HEK293 (cell line): ENCODE results near the gene EMILIN1.

Experiments
- CTCF ChIA-PET: fragments of 350-600 bp; formaldehyde crosslinking; extraction: SDS; loops from one replicate; lab custom pipeline; 2021; ENCODE audit warnings: antibody characterized with exemption; lab: Yijun Ruan, JAX
- POLR2A ChIA-PET: fragments of 300-600 bp; formaldehyde crosslinking; extraction: SDS; loops from one replicate; lab custom pipeline; 2020; ENCODE audit warnings: antibody characterized with exemption, inconsistent platforms; lab: Yijun Ruan, JAX
- H3K27ac ChIP-seq: fragments of 200-500 bp; sonication (Bioruptor generic); 2 replicates; pipeline ENCODE4 v1.5.1; 2014; ENCODE audit warnings: low read depth, low read length, control low read depth, inconsistent platforms; ENCODE audit errors: extremely low read depth
- H3K36me3 ChIP-seq, 2 experiments: fragments of 200-500 bp in 1 of 2; sonication (Bioruptor generic) in 1 of 2; 1 replicate in 1 of 2; 2 replicates in 1 of 2; pipeline ENCODE4 v1.5.1; 2014 to 2017; ENCODE audit warnings: inconsistent platforms in 2 of 2, low read length in 2 of 2; ENCODE audit not compliant: control insufficient read depth in 2 of 2, insufficient read depth in 1 of 2
- H3K4me1 ChIP-seq: fragments of 200-500 bp; sonication (Bioruptor generic); 2 replicates; pipeline ENCODE4 v1.5.1; 2014; ENCODE audit warnings: mild to moderate bottlenecking, low read length, inconsistent platforms; ENCODE audit not compliant: control insufficient read depth, insufficient read depth
- H3K4me3 ChIP-seq: 2 replicates; pipeline ENCODE4 v1.5.1; 2011; ENCODE audit warnings: low read depth, mild to moderate bottlenecking, control low read depth, low read length, moderate library complexity
- H3K9me3 ChIP-seq: fragments of 200-500 bp; sonication (Bioruptor generic); 2 replicates; pipeline ENCODE4 v1.5.1; 2014; ENCODE audit warnings: low read depth, low read length, inconsistent platforms; ENCODE audit not compliant: control insufficient read depth, insufficient read depth
- GLIS2 ChIP-seq: fragments of 450-650 bp; formaldehyde crosslinking; IDR thresholded peaks from 2 replicates; pipeline ENCODE4 v1.5.1; 2016; ENCODE audit warnings: missing biosample characterization, missing genetic modification characterization
- PATZ1 ChIP-seq: fragments of 450-650 bp; formaldehyde crosslinking; IDR thresholded peaks from 2 replicates; pipeline ENCODE4 v1.5.1; 2016; ENCODE audit warnings: missing biosample characterization, missing genetic modification characterization
- PBX3 ChIP-seq: sonication (generic); formaldehyde crosslinking; IDR thresholded peaks from 2 replicates; pipeline ENCODE4 v1.8.1; 2022; ENCODE audit warnings: mild to moderate bottlenecking, moderate library complexity, missing genetic modification reagents
- PRDM1 ChIP-seq: fragments of 450-650 bp; formaldehyde crosslinking; IDR thresholded peaks from 2 replicates; pipeline ENCODE4; 2016; ENCODE audit warnings: missing biosample characterization, missing genetic modification characterization
- SCRT2 ChIP-seq: fragments of 450-650 bp; formaldehyde crosslinking; IDR thresholded peaks from 2 replicates; pipeline ENCODE4 v1.5.1; 2016; ENCODE audit warnings: missing biosample characterization, missing genetic modification characterization
- SP2 ChIP-seq: fragments of 450-650 bp; formaldehyde crosslinking; IDR thresholded peaks from 2 replicates; pipeline ENCODE4 v1.5.1; 2016; ENCODE audit warnings: missing biosample characterization, missing genetic modification characterization
- ZBTB17 ChIP-seq: fragments of 450-650 bp; formaldehyde crosslinking; IDR thresholded peaks from 2 replicates; pipeline ENCODE4 v1.5.1; 2016; ENCODE audit warnings: missing biosample characterization, missing genetic modification characterization
- ZBTB20 ChIP-seq: fragments of 450-650 bp; formaldehyde crosslinking; IDR thresholded peaks from 2 replicates; pipeline ENCODE4 v1.5.1; 2016; ENCODE audit warnings: missing biosample characterization, missing genetic modification characterization
- ZNF133 ChIP-seq: fragments of 450-650 bp; formaldehyde crosslinking; IDR thresholded peaks from 2 replicates; pipeline ENCODE4 v1.5.1; 2016; ENCODE audit warnings: missing biosample characterization, missing genetic modification characterization
- ZNF138 ChIP-seq: fragments of 450-650 bp; formaldehyde crosslinking; IDR thresholded peaks from 2 replicates; pipeline ENCODE4 v1.5.1; 2016; ENCODE audit warnings: missing biosample characterization, missing genetic modification characterization, borderline replicate concordance
- ZNF146 ChIP-seq: fragments of 450-650 bp; formaldehyde crosslinking; IDR thresholded peaks from 2 replicates; pipeline ENCODE4 v1.5.1; 2016; ENCODE audit warnings: missing biosample characterization, missing genetic modification characterization
- ZNF19 ChIP-seq: fragments of 450-650 bp; formaldehyde crosslinking; IDR thresholded peaks from 2 replicates; pipeline ENCODE4; 2016; ENCODE audit warnings: missing biosample characterization, missing genetic modification characterization, low read depth
- ZNF24 ChIP-seq: fragments of 450-650 bp; formaldehyde crosslinking; IDR thresholded peaks from 2 replicates; pipeline ENCODE4 v1.5.1; 2016; ENCODE audit warnings: missing biosample characterization, missing genetic modification characterization
- ZNF280D ChIP-seq: fragments of 450-650 bp; formaldehyde crosslinking; IDR thresholded peaks from 2 replicates; pipeline ENCODE4 v1.5.1; 2016; ENCODE audit warnings: missing biosample characterization, missing genetic modification characterization
- ZNF350 ChIP-seq: fragments of 450-650 bp; formaldehyde crosslinking; IDR thresholded peaks from 2 replicates; pipeline ENCODE4 v1.5.0; 2017; ENCODE audit warnings: missing biosample characterization, mild to moderate bottlenecking, missing genetic modification characterization
- ZNF423 ChIP-seq: fragments of 450-650 bp; formaldehyde crosslinking; IDR thresholded peaks from 2 replicates; pipeline ENCODE4 v1.5.1; 2016; ENCODE audit warnings: missing biosample characterization, missing genetic modification characterization
- ZNF473 ChIP-seq: fragments of 450-650 bp; formaldehyde crosslinking; IDR thresholded peaks from 2 replicates; pipeline ENCODE4 v1.5.1; 2017; ENCODE audit warnings: missing biosample characterization, missing genetic modification characterization
- ZNF571 ChIP-seq: fragments of 450-650 bp; formaldehyde crosslinking; IDR thresholded peaks from 2 replicates; pipeline ENCODE4 v1.5.0; 2017; ENCODE audit warnings: missing biosample characterization, missing genetic modification characterization
- ZNF830 ChIP-seq: fragments of 450-650 bp; IDR thresholded peaks from 2 replicates; pipeline ENCODE4 v1.5.0; 2018; ENCODE audit warnings: missing biosample characterization, missing genetic modification characterization, low read depth, mild to moderate bottlenecking, moderate library complexity
- ZNF843 ChIP-seq: fragments of 450-650 bp; formaldehyde crosslinking; IDR thresholded peaks from 2 replicates; pipeline ENCODE4 v1.5.1; 2016; ENCODE audit warnings: missing biosample characterization, missing genetic modification characterization

EMILIN1 gene

GRCh38 chr2:27094353-27094984 lies 16.1 kb downstream of the EMILIN1 start (continued):
- TF ChIP-seq ZNF133 (tag by site-specific recombination) (no peak), ZBTB17 (tag by site-specific recombination) (no peak), PATZ1 (no peak), ZNF138 (tag by site-specific recombination) (no peak), ZNF830 (tag by site-specific recombination) (no peak), ZNF24 (no peak), PRDM1 (no peak), ZNF19 (tag by site-specific recombination) (no peak), ZNF473 (tag by site-specific recombination) (no peak), ZNF146 (tag by site-specific recombination) (no peak), ZNF280D (no peak)

GRCh38 chr2:27095427-27095744 lies 17.0 kb downstream of the EMILIN1 start:
- 0 out of 2 replicates have a peak overlapping the region, but pooled peaks have one; percentile 8 for H3K27ac ChIP-seq
- ChIA-PET CTCF (interaction anchor here (0.7 to 7.0 kb wide), 4 partner anchors 9 to 198 kb away, joined by 3 to 44 read pairs (median 10); partner anchors contain the start of genes ABHD1 and KHK), POLR2A (interaction anchor here (1.2 to 1.3 kb wide), 2 partner anchors 8 to 10 kb away, joined by 3 to 5 read pairs; no protein-coding TSS in a partner anchor)
- H3K36me3 ChIP-seq = peaks cover 0 to 53% of the 10 kb centered on the region in 2 experiments; a peak in 1 of 3 replicates
- no peaks in the 10 kb centered on the region for H3K9me3 ChIP-seq
- no peaks in the 10 kb centered on the region for H3K4me1 ChIP-seq
- H3K4me3 ChIP-seq = no peak overlapping the region
- no peak for TF ChIP-seq ZNF571 (tag by site-specific recombination)
- no peak for TF ChIP-seq PBX3 (CRISPR knock-in tag)
- no peak for TF ChIP-seq ZNF350 (tag by site-specific recombination)

- POLR2A ChIA-PET = interaction anchor here (1.2 to 1.7 kb wide), 4 partner anchors 9 to 45 kb away, joined by 3 to 7 read pairs (median 4); partner anchors contain the start of gene PREB
- Histone ChIP-seq H3K36me3 (peaks cover 0 to 54% of the 10 kb centered on the region in 2 experiments; a peak in 1 of 3 replicates), H3K4me3 (no peak overlapping the region), H3K4me1 (no peaks in the 10 kb centered on the region), H3K27ac (0 out of 2 replicates have a peak overlapping the region, but pooled peaks have one; percentile 8), H3K9me3 (no peaks in the 10 kb centered on the region)
- CTCF ChIA-PET = interaction anchor here (0.6 to 7.0 kb wide), 12 partner anchors 9 to 250 kb away, joined by 3 to 44 read pairs (median 4); partner anchors contain the start of genes ABHD1 and KHK
- TF ChIP-seq GLIS2 (tag by site-specific recombination) = 0 out of 2 replicates have a peak, but pooled peaks have one; percentile 27
- TF ChIP-seq SP2 (tag by site-specific recombination) = no peak
- no peak for TF ChIP-seq ZNF423
- TF ChIP-seq SCRT2 (tag by site-specific recombination) = peak; percentile 94
- peak; percentile 66; the same call in 1 of the 2 replicates for TF ChIP-seq ZBTB20
- TF ChIP-seq ZNF843 = no peak
Observed at GRCh38 chr2:27095745-27096651, 17.6 kb downstream of the EMILIN1 start.
